HG02763 (cell line): ENCODE results near the gene RGS7BP.

Source experiments
- ATAC-seq: cut with Tn5 transposase; IDR thresholded peaks from one replicate; pipeline ENCODE4 v1.9.1; 2021; ENCODE audit warnings: mild to moderate bottlenecking, moderate library complexity; ENCODE audit not compliant: unreplicated experiment

RGS7BP gene

DNA sequence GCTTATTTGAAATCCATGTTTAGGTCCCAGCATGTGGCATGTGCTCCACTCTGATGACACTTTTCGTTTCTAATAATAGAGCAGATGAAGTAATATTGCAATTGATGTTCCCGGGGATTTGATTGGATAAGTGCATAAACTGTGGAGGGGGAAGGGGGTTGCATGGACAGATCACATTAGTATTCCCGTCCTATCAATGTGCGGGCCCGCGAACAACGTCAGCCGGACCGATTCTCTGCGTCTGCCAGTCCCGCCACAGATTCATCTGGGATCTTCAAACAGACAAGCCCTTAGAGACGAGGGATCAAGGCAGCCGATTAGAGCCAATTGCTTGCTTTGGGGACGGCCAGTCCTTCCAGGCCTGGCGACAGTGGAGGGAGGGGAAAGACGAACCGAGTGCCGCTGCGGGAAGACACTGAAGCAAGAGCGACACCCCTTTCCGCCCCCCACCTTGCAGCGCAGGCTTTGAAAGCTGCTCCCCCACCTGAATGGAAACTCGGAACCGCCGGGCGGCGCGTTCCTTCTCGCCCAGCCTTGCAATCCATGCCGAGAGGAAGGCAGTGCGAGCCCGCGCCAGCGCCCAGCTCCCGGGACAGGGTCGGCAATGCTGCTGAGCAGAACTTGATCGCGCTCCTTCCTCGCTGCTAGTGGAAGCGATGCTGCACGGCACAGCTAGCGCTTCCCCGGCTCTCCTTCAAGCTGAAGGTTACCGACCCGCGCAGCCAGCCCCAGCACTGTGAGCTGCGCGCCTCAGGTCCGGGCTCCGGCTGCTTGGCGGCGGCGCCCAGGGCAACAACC is at the start of gene RGS7BP:
TSS of gene RGS7BP (plus strand) at position 247 of the 798 bp plus-strand sequence. CDS start 610 bp downstream, outside the sequence.
- ATAC-seq, result no peak

GRCh38 chr5:64457846-64458245 is 48.0 kb upstream of the RGS7BP start:
- no peak for ATAC-seq

DNA sequence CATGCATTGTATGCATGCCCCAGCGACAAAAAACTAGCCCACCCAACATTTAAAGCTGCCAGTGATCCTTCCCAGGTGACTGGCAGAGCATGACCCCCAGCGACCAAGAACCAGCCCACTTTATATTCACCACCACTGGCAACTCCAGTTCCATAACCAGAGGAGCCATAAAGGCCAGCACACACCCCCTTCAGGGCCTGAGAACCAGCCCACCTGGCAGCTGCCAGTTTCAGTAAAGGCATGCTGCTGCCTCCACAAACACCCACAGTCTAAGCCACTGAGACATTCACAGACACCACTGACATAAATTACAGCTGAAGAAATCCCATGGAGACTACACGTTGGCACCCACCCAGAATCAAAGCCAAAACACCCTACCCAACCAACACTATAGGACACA is 46.9 kb upstream of the RGS7BP start:
- ATAC-seq, result no peak

GRCh38 chr5:64462391-64462790 is 43.4 kb upstream of the RGS7BP start:
- no peak for ATAC-seq

- no peak for ATAC-seq
Observed at GRCh38 chr5:64486163-64486562, 19.7 kb upstream of the RGS7BP start.

GRCh38 chr5:64487283-64487682 is 18.5 kb upstream of the RGS7BP start:
- ATAC-seq, result no peak

DNA sequence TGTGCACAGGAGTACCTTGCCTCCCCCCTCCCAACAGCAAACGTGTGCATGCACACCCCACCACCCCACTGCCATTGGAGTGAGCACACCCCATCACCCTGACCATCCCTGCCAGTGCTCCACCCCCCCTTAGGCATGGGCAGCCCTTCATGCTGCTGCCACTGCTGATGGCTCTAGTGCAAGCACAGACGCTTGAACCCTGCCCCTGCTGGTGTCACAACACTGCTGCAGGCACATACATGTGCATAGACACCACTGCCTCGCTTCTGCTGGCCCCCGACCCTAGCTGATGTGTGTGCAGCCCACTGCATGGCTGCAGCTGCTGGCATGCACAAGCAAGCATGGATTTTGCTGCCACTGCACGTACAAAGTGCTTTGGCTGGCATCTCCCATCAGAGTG is 16.0 kb upstream of the RGS7BP start:
- ATAC-seq, result no peak

- ATAC-seq, result no peak
Observed at GRCh38 chr5:64497386-64497785, 8.4 kb upstream of the RGS7BP start.

- no peak for ATAC-seq
Observed at GRCh38 chr5:64502196-64502595, 3.6 kb upstream of the RGS7BP start.

DNA sequence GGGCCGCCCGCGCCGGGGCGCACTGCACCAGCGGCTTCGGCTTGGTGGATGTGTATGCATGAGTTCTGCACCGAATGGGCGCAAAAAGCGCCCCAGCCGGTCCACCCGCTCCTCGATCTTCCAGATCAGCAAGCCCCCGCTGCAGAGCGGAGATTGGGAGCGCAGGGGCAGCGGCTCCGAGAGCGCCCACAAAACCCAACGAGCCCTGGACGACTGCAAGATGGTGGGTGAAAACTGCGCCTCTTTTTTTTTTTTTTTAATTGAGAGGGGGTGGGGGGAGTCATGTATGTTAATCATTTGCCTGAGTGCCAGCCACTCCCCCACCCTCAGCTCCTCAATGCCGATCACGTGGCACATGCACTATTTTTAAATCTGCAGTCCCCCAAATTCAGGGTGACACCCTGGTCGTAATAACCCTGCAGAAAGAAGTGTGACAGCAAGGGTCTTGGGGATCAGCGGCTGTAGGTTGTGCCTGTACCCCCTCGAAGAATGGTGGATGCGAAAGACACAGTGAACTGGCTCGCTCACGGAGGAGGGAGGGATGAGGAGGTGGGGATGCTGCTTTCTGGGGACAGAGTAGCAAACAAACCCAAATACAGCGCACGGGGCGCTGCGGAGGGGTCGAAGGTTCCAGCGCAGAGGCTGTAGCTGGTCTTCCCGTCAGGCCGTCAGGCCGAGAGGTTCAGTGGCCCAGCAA is 900 bp downstream of the RGS7BP start:
- ATAC-seq, result no peak

DNA sequence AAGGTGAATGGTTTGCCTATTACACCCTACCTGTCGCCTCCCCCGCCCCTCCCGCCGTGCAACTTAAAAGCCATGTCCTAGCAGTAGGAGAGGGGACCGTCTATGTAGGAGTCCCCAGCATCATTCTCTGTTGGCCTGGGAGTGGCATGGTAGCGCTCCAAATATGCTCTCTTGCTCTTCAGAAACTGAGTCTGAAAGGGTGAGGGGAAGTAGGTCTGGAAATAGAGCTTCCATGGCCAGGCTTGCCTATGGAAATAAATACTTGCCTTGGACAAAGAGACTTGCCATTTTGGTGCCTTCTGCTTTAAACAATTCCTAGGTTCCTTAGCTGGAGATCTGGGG is 1.4 kb downstream of the RGS7BP start:
- ATAC-seq, result no peak

DNA sequence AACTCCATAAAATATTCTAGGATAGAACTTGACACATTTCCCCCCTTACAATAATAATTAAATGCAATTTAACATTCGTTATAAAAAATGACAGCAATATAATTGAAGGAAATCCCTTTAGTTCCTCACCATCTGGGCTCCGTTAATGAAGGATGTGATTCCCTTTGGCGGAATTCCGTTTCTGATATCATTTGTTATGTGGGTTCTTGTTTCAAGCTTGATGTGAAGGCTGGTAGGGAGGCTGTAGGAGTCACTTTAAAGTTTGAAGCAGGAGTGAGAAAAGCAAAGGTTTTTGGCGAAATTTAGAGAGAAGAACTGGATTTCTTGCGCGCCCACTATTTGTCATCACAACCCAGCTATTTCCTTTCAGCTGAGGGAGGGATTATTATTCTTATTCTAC is 4.0 kb downstream of the RGS7BP start:
- no peak for ATAC-seq

GRCh38 chr5:64513492-64513891 is 7.7 kb downstream of the RGS7BP start:
- no peak for ATAC-seq

- ATAC-seq, result no peak
Observed at GRCh38 chr5:64514612-64515011, 8.8 kb downstream of the RGS7BP start.

- ATAC-seq, result no peak
Observed at GRCh38 chr5:64516216-64516615, 10.4 kb downstream of the RGS7BP start.

GRCh38 chr5:64518793-64519192 is 13.0 kb downstream of the RGS7BP start:
- peak; percentile 78 for ATAC-seq

- ATAC-seq, result no peak
Observed at GRCh38 chr5:64519263-64519662, 13.4 kb downstream of the RGS7BP start.

- ATAC-seq, result no peak
Observed at GRCh38 chr5:64526734-64527439, 21.1 kb downstream of the RGS7BP start.

- ATAC-seq, result no peak
Observed at GRCh38 chr5:64530076-64530475, 24.3 kb downstream of the RGS7BP start.

DNA sequence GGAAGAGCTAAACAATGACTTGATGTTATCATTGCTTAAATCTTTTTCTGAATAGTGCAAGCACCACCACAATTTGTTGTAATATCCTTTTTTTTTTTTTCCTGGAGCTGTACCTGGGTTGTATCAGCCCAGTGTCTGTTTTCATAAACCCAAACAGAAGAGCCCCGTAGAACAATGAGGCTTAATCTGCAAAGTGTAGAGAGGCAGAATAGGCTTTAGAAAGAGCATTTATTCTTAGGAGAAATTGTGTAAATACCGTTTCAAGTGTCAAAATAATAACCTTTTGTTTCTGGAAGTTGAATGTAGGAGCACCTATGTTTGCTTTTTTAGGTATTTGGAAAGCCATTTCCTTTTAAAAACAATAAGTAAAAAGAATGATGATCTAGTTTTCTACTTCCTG is 26.4 kb downstream of the RGS7BP start:
- no peak for ATAC-seq

DNA sequence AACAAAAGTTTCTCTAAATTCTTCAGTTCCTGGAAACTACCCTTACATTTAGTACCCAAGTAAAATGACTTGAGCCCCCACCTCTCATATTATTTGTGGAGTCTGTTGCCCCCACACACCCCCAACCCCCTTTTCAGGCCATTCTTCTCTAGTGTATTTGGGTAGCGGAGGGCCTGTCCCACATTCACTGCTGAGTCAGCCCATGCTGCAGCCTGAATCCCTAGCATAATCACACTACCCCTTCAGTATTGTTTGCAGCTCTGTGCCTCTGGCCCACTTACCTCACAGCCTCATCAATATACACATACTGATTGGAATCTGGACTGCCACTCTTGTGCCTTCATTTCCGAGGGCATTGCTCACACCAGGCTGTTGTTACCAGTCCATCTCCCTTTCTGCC is 26.8 kb downstream of the RGS7BP start:
- ATAC-seq, result no peak

- ATAC-seq, result no peak
Observed at GRCh38 chr5:64534033-64534432, 28.2 kb downstream of the RGS7BP start.
